Kasumi-1 (cell line): ENCODE measurements around the gene MIA.
"Not testable (repeated sequence)": the region's sequence is repeated elsewhere in the genome, so short reads cannot be mapped to it uniquely, and the experiment has no call there.

Experiments used
- DNase-seq, 2 experiments: peaks; one replicate each; lab custom pipeline; 2025; lab: John Stamatoyannopoulos, UW

MIA gene

GRCh38 chr19:40822704-40823553 lies 47.6 kb downstream of the MIA start:
- DNase-seq, result peak; percentile 81 to 87

DNA sequence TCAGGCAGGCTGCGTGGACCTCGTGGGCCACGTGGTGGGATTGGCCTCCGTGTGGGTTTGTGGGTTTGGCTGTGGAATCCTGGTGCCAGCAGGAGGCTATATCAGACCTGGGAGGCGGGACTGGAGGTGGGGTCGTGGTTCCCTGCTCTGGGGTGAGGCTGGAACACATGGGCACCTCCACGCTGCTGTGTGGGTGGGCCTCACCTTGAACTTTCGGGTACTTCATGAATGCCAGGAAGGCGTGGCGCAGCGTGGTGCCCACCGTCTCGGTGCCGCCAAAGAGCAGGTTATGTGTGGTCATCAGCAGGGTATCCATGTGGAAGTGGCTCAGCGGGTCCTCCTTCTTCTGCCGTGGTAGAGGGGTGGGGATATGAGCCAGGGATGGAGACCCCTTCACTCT lies 49.6 kb downstream of the MIA start:
- DNase-seq, result not testable (repeated sequence)

DNA sequence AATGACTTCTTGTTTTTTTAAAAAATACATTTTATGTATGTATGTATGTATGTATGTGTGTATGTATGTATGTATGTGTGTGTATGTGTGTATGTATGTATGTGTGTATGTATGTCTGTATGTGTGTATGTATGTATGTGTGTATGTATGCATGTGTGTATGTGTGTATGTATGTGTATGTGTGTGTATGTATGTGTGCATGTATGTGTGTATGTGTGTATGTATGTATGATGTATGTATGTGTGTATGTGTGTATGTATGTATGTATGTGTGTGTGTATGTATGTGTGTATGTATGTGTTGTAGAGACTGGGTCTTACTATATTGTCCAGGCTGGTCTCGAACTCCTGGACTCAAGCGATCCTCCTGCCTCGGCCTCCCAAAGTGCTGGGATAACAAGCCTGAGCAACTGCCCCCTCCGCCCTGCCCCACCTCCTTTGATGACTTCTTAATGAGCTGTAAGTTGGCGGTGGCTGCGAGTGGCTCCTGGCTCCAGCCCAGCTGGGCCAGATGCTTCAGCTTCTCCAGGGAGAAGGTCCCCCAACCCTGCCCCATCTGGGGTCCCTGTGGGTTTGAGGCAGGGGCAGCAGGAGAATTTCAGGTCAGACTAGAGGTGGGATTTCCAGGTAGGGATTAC lies 50.3 kb downstream of the MIA start:
- DNase-seq, result not testable (repeated sequence)

- DNase-seq, result not testable (repeated sequence)
Observed at GRCh38 chr19:40826312-40826698, 51.0 kb downstream of the MIA start.

DNA sequence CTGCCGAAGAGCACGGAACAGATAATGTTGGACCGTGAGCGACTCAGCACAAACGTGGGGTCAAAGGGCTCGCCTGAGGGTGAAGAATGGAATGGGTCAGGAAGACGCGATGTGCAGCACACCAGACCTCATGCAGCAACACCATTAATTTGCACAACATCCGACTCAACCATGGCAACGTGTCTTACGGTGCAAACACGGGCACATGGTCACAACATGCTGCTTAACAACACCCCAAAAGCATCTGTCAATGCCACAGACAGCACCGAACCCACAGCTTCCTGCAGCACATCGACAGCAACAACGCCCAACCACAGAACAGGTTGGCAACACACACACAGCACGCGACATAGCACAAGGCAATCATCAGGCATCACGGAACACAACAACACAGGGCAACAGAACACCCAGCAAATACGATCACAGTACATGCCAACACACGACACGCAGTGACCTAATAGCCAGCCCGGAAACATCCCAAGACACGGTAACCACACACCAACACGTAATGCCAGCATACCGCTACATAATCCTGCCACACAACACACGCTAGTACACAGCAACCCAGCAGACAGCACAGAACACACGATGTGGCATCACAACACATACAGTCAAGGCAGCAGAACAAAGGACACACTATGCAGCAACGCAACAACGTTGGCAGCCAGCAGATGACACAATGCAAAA lies 51.5 kb downstream of the MIA start:
- DNase-seq, result not testable (repeated sequence)
